ENCODE results near the gene FJX1.

- TF ChIP-seq CTCF (IDR thresholded peaks at IDR 0.05; ENCODE audit: low read depth, low read length) (no peak), EZH2phosphoT487 (IDR thresholded peaks at IDR 0.05; ENCODE audit: low read depth) (no peak)
Observed at GRCh38 chr11:35614939-35615569, 3.2 kb upstream of the FJX1 start.
